ENCODE measurements around the gene LPAR2. TPM values are rescaled to one million over a fixed set of nuclear protein-coding genes. Genes with fewer than 3 reads are reported as not detected.
"Not testable (repeated sequence)": the region's sequence is repeated elsewhere in the genome, so short reads cannot be mapped to it uniquely, and the experiment has no call there.

The LPAR2 gene
- total and polyA plus RNA-seq, 2 donors (not counting 1 experiment from before 2014, with no cell fraction given): 0.81 to 1.5 TPM

DNA sequence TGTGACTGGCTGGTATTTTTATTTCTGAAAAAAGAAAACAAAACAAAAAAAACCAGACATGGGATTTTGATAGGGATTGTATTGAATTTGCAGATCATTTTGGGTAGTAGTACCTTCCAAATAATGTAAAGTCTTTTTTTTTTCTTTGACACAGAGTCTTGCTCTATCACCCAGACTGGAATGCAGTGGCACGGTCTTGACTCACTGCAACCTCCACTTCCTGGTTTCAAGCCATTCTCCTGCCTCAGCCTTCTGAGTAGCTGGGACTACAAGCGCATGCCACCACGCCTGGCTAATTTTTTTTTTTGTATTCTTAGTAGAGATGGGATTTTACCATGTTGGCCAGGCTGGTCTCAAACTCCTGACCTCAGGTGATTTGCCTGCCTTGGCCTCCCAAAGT, 44.8 kb upstream of the LPAR2 start:
- H3K4me1 ChIP-seq (ENCODE audit: control insufficient read depth, extremely low read depth, insufficient read depth, low read length): peaks cover 2% of the 10 kb centered on the region
- H3K9ac ChIP-seq (ENCODE audit: insufficient read depth, low read length): no peak overlapping the region
- no peaks in the 10 kb centered on the region for H3K27me3 ChIP-seq (ENCODE audit: control insufficient read depth, insufficient read depth, low read length)
- H3K79me2 ChIP-seq (ENCODE audit: control insufficient read depth, insufficient read depth, low read length): no peaks in the 10 kb centered on the region
- TF ChIP-seq CTCF (conservative IDR thresholded peaks at IDR 0.05 in 1 of 2, IDR thresholded peaks at IDR 0.05 in 1 of 2; ENCODE audit: low read depth in 1 of 2, low read length in 2 of 2): no peak
- TF ChIP-seq EZH2 (IDR thresholded peaks at IDR 0.05; ENCODE audit: low read length, missing control alignments): no peak
- H2AFZ ChIP-seq (ENCODE audit: low read length): no peak overlapping the region
- no peaks in the 10 kb centered on the region for H4K20me1 ChIP-seq (ENCODE audit: control insufficient read depth, extremely low read depth, insufficient read depth, low read length)
- H3K4me2 ChIP-seq (ENCODE audit: extremely low read depth, insufficient read depth, low read length): no peak overlapping the region
- no peak for DNase-seq (ENCODE audit: low read depth in 2 of 2)
- no peak overlapping the region for H3K4me3 ChIP-seq (replicated peaks in 1 of 4; ENCODE audit: control extremely low read depth in 1 of 4, insufficient read depth in 1 of 4, low read depth in 3 of 4, low read length in 4 of 4)
- no peak overlapping the region for H3K27ac ChIP-seq (ENCODE audit: insufficient read depth, low read length)
- H3K9me3 ChIP-seq (ENCODE audit: control insufficient read depth, insufficient read depth, low read depth, low read length): no peaks in the 10 kb centered on the region
- H3K36me3 ChIP-seq (ENCODE audit: control insufficient read depth, insufficient read depth, low read length): no peaks in the 10 kb centered on the region

DNA sequence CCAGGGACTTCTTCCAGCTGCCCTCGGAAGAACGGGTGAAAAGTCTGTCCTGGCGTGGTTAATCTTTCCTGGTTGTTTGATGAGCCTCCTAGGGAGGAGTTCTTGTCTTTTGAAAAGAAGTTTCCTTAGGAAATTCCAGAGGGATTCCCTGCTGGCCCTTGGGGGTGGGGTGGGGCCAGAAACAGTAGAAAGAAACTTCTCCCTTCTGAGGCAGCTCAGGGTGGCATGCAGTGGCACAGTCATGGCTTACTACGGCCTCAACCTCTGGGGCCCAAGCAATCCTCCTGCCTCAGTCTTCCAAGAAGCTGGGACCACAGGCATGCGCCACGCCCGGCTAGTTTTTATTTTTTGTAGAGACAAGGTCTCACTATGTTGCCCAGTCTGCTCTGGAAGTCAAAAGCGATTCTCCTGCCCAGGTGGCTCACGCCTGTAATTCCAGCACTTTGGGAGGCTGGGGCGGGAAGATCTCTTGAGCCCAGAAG, 42.1 kb upstream of the LPAR2 start:
- H3K36me3 ChIP-seq (ENCODE audit: control insufficient read depth, insufficient read depth, low read length): no peaks in the 10 kb centered on the region
- H3K27me3 ChIP-seq (ENCODE audit: control insufficient read depth, insufficient read depth, low read length): no peaks in the 10 kb centered on the region
- no peak overlapping the region for H3K9ac ChIP-seq (ENCODE audit: insufficient read depth, low read length)
- H2AFZ ChIP-seq (ENCODE audit: low read length): no peak overlapping the region
- DNase-seq (ENCODE audit: low read depth in 2 of 2): no peak
- no peak overlapping the region for H3K4me2 ChIP-seq (ENCODE audit: extremely low read depth, insufficient read depth, low read length)
- no peaks in the 10 kb centered on the region for H4K20me1 ChIP-seq (ENCODE audit: control insufficient read depth, extremely low read depth, insufficient read depth, low read length)
- no peaks in the 10 kb centered on the region for H3K79me2 ChIP-seq (ENCODE audit: control insufficient read depth, insufficient read depth, low read length)
- H3K27ac ChIP-seq (ENCODE audit: insufficient read depth, low read length): no peak overlapping the region
- no peaks in the 10 kb centered on the region for H3K9me3 ChIP-seq (ENCODE audit: control insufficient read depth, insufficient read depth, low read depth, low read length)
- peaks cover 2% of the 10 kb centered on the region for H3K4me1 ChIP-seq (ENCODE audit: control insufficient read depth, extremely low read depth, insufficient read depth, low read length)
- H3K4me3 ChIP-seq (replicated peaks in 1 of 4; ENCODE audit: control extremely low read depth in 1 of 4, insufficient read depth in 1 of 4, low read depth in 3 of 4, low read length in 4 of 4): peak overlapping the region in 1 of 4 experiments; percentile 85
- TF ChIP-seq EZH2 (IDR thresholded peaks at IDR 0.05; ENCODE audit: low read length, missing control alignments) (no peak), CTCF (conservative IDR thresholded peaks at IDR 0.05 in 1 of 2, IDR thresholded peaks at IDR 0.05 in 1 of 2; ENCODE audit: low read depth in 1 of 2, low read length in 2 of 2) (no peak)

DNA sequence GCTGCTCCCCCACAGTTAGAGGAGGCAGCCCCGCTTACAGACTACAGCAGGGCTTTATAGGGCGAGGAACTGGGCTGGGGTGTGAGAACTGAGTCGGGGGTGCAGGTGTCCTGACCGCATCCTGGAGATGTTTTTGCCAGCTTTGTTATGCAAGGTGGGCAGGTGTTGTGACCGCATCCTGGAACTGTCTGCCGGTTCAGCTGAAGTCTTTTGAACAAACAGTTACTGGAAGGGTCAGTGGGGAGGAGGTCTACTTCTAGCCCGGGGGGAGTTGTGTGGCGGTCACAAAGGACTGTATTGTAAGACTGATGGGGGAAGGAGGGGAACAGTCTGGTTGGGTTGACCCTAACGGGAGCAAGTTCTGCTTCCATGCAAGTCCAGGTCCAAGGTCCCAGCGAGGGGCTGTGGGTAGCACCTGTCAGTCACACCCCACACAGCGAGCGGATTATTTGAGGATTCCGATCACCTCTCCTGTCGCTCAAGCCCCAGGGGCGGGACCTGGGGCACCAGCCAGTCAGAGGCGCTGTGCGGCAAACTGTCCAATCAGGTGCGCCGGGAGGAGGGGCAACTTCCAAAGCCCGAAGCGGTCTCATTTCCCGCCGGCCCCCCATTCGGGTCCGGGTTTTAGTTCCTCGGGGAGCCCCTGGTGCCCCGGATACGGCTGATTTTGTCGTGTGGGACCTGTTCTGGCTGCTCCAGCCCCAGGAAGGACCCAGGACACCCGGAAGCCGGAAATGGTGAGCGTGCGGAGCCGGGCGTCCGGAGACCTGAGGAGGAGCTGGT, 40.4 kb upstream of the LPAR2 start, which contains the start of gene ZNF101:
Gene ZNF101, plus strand, starts transcription at position 610 of the 783 bp plus-strand sequence. Its CDS starts 125 bp downstream, at position 735.
- peak within 1 kb of the TSS; percentile 87 for H3K4me2 ChIP-seq (ENCODE audit: extremely low read depth, insufficient read depth, low read length)
- H3K4me1 ChIP-seq (ENCODE audit: control insufficient read depth, extremely low read depth, insufficient read depth, low read length): peaks cover 2% of the 10 kb centered on the region
- TF ChIP-seq CTCF (conservative IDR thresholded peaks at IDR 0.05 in 1 of 2, IDR thresholded peaks at IDR 0.05 in 1 of 2; ENCODE audit: low read depth in 1 of 2, low read length in 2 of 2) (no peak), EZH2 (IDR thresholded peaks at IDR 0.05; ENCODE audit: low read length, missing control alignments) (no peak)
- no peaks in the 10 kb centered on the region for H3K9me3 ChIP-seq (ENCODE audit: control insufficient read depth, insufficient read depth, low read depth, low read length)
- peak within 1 kb of the TSS; percentile 62 to 96 (median 78) for H3K4me3 ChIP-seq (replicated peaks in 1 of 4; ENCODE audit: control extremely low read depth in 1 of 4, insufficient read depth in 1 of 4, low read depth in 3 of 4, low read length in 4 of 4)
- no peaks in the 10 kb centered on the region for H3K27me3 ChIP-seq (ENCODE audit: control insufficient read depth, insufficient read depth, low read length)
- DNase-seq (ENCODE audit: low read depth in 2 of 2): peak; percentile 84 to 88
- peak within 1 kb of the TSS; percentile 96 for H2AFZ ChIP-seq (ENCODE audit: low read length)
- H3K27ac ChIP-seq (ENCODE audit: insufficient read depth, low read length): peak within 1 kb of the TSS; percentile 82
- H3K36me3 ChIP-seq (ENCODE audit: control insufficient read depth, insufficient read depth, low read length): no peaks in the 10 kb centered on the region
- H4K20me1 ChIP-seq (ENCODE audit: control insufficient read depth, extremely low read depth, insufficient read depth, low read length): no peaks in the 10 kb centered on the region
- H3K9ac ChIP-seq (ENCODE audit: insufficient read depth, low read length): peak within 1 kb of the TSS; percentile 85
- no peaks in the 10 kb centered on the region for H3K79me2 ChIP-seq (ENCODE audit: control insufficient read depth, insufficient read depth, low read length)

DNA sequence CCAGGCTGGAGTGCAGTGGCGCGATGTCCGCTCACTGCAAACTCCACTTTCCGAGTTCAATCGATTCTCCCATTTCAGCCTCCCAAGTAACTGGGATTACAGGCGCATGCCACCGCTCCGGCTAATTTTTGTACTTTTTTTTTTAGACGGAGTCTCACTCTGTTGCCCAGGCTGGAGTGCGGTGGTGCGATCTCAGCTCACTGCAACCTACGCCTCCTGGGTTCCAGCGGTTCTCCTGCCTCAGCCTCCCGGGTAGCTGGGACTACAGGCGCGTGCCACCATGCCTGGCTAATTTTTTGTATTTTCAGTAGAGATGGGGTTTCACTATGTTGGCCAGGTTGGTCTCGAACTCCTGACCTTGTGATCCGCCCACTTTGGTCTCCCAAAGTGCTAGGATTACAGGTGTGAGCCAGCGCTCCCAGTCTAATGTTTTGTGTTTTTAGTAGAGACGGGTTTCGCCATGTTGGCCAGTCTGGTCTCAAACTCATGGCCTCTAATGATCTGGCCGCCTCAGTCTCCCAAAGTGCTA, 37.5 kb upstream of the LPAR2 start:
- not testable (repeated sequence) for H3K36me3 ChIP-seq (ENCODE audit: control insufficient read depth, insufficient read depth, low read length); DNase-seq (ENCODE audit: low read depth in 2 of 2); H3K27me3 ChIP-seq (ENCODE audit: control insufficient read depth, insufficient read depth, low read length); H2AFZ ChIP-seq (ENCODE audit: low read length); H3K9ac ChIP-seq (ENCODE audit: insufficient read depth, low read length); H4K20me1 ChIP-seq (ENCODE audit: control insufficient read depth, extremely low read depth, insufficient read depth, low read length); H3K9me3 ChIP-seq (ENCODE audit: control insufficient read depth, insufficient read depth, low read depth, low read length); H3K4me2 ChIP-seq (ENCODE audit: extremely low read depth, insufficient read depth, low read length); H3K4me3 ChIP-seq (replicated peaks in 1 of 4; ENCODE audit: control extremely low read depth in 1 of 4, insufficient read depth in 1 of 4, low read depth in 3 of 4, low read length in 4 of 4); H3K27ac ChIP-seq (ENCODE audit: insufficient read depth, low read length); H3K4me1 ChIP-seq (ENCODE audit: control insufficient read depth, extremely low read depth, insufficient read depth, low read length)
- H3K79me2 ChIP-seq (ENCODE audit: control insufficient read depth, insufficient read depth, low read length): peaks cover 25% of the 10 kb centered on the region
